ENCODE data around the gene LRMDA. TPM values are rescaled to one million over a fixed set of nuclear protein-coding genes. Genes with fewer than 3 reads are reported as not detected.

The LRMDA gene
- total and polyA plus RNA-seq, 10 of the 15 experiments (the other 5 are each of a cell fraction or from before 2014, with no cell fraction given) = 0.07 to 0.54 (median 0.29) TPM; not detected in 4

DNA sequence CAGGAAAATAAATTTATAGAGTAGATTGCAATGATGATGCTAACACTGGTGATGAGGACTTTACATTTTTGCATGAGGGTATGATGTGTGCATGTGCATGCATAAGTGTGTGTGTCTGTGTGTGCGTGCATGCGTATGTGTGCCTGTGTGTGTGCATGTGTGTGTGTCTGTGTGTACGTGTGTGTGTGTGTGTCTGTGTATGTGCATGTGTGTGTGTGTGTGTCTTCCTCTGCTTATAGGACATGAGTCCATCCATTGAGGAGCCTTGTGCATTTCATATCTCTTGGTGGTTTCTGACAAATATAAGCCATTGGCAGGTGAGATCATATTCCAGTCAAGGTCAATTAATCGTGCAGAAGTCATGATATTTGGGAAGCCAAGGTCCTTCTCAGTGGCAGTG lies 277.8 kb downstream of the LRMDA start:
- Histone ChIP-seq H3K27me3 (replicated peaks in 1 of 2; ENCODE audit: control insufficient read depth in 2 of 2, insufficient read depth in 2 of 2, low read length in 1 of 2) (no peaks in the 10 kb centered on the region; a peak in 2 of 4 replicates), H3K4me2 (ENCODE audit: control insufficient read depth, insufficient read depth) (no peak overlapping the region), H3K4me3 (no peak overlapping the region), H3K79me2 (ENCODE audit: control insufficient read depth, insufficient read depth, low read length) (no peaks in the 10 kb centered on the region), H2AFZ (ENCODE audit: control insufficient read depth, low read depth, low read length) (no peak overlapping the region), H3K27ac (ENCODE audit: control insufficient read depth, insufficient read depth) (no peak overlapping the region), H3K36me3 (ENCODE audit: control insufficient read depth in 2 of 2, insufficient read depth in 2 of 2, low read length in 1 of 2) (no peaks in the 10 kb centered on the region), H4K20me1 (ENCODE audit: control insufficient read depth, insufficient read depth) (no peaks in the 10 kb centered on the region), H3K9me3 (replicated peaks; ENCODE audit: control insufficient read depth, insufficient read depth, low read length) (no peaks in the 10 kb centered on the region), H3K4me1 (ENCODE audit: control insufficient read depth, insufficient read depth, low read length) (no peaks in the 10 kb centered on the region), H3K9ac (ENCODE audit: control insufficient read depth, insufficient read depth, low read length) (no peak overlapping the region)
- intact Hi-C loops (cut with micrococcal nuclease; ENCODE audit: unreplicated experiment) = no loop called here
- TF ChIP-seq SMC3 (IDR thresholded peaks at IDR 0.05; ENCODE audit: borderline replicate concordance, low read length) (no peak), NBN (IDR thresholded peaks at IDR 0.05) (no peak), ATF7 (IDR thresholded peaks at IDR 0.05; ENCODE audit: low read depth) (no peak), RBBP5 (conservative IDR thresholded peaks at IDR 0.05) (no peak), MYC (IDR thresholded peaks at IDR 0.05; ENCODE audit: insufficient read depth, insufficient read length, insufficient replicate concordance, low read length, severe bottlenecking) (no peak), CREB1 (IDR thresholded peaks at IDR 0.05; ENCODE audit: low read depth) (no peak), NR2C1 (IDR thresholded peaks at IDR 0.05) (no peak), IKZF2 (IDR thresholded peaks at IDR 0.05) (no peak), NR2C2 (IDR thresholded peaks at IDR 0.05; ENCODE audit: borderline replicate concordance, control insufficient read depth, insufficient read length, low read depth) (no peak), MTA2 (IDR thresholded peaks at IDR 0.05; ENCODE audit: low read depth) (no peak), ETV6 (conservative IDR thresholded peaks at IDR 0.05 in 1 of 2, IDR thresholded peaks at IDR 0.05 in 1 of 2; ENCODE audit: borderline replicate concordance in 1 of 2, low read depth in 1 of 2) (no peak), POLR2AphosphoS5 (IDR thresholded peaks at IDR 0.05; ENCODE audit: low read length) (no peak), TCF7 (IDR thresholded peaks at IDR 0.05; ENCODE audit: borderline replicate concordance) (no peak), TAF1 (IDR thresholded peaks at IDR 0.05; ENCODE audit: borderline replicate concordance, low read depth, low read length) (no peak)
- TF ChIP-seq, protein P1, sequence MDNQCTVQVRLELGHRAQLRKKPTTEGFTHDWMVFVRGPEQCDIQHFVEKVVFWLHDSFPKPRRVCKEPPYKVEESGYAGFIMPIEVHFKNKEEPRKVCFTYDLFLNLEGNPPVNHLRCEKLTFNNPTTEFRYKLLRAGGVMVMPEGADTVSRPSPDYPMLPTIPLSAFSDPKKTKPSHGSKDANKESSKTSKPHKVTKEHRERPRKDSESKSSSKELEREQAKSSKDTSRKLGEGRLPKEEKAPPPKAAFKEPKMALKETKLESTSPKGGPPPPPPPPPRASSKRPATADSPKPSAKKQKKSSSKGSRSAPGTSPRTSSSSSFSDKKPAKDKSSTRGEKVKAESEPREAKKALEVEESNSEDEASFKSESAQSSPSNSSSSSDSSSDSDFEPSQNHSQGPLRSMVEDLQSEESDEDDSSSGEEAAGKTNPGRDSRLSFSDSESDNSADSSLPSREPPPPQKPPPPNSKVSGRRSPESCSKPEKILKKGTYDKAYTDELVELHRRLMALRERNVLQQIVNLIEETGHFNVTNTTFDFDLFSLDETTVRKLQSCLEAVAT (IDR thresholded peaks at IDR 0.05) = no peak
- TF ChIP-seq, protein P2, sequence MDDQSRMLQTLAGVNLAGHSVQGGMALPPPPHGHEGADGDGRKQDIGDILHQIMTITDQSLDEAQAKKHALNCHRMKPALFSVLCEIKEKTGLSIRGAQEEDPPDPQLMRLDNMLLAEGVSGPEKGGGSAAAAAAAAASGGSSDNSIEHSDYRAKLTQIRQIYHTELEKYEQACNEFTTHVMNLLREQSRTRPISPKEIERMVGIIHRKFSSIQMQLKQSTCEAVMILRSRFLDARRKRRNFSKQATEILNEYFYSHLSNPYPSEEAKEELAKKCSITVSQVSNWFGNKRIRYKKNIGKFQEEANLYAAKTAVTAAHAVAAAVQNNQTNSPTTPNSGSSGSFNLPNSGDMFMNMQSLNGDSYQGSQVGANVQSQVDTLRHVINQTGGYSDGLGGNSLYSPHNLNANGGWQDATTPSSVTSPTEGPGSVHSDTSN (IDR thresholded peaks at IDR 0.05; ENCODE audit: insufficient replicate concordance, low read depth, low read length) = no peak
- TF ChIP-seq, protein P3, sequence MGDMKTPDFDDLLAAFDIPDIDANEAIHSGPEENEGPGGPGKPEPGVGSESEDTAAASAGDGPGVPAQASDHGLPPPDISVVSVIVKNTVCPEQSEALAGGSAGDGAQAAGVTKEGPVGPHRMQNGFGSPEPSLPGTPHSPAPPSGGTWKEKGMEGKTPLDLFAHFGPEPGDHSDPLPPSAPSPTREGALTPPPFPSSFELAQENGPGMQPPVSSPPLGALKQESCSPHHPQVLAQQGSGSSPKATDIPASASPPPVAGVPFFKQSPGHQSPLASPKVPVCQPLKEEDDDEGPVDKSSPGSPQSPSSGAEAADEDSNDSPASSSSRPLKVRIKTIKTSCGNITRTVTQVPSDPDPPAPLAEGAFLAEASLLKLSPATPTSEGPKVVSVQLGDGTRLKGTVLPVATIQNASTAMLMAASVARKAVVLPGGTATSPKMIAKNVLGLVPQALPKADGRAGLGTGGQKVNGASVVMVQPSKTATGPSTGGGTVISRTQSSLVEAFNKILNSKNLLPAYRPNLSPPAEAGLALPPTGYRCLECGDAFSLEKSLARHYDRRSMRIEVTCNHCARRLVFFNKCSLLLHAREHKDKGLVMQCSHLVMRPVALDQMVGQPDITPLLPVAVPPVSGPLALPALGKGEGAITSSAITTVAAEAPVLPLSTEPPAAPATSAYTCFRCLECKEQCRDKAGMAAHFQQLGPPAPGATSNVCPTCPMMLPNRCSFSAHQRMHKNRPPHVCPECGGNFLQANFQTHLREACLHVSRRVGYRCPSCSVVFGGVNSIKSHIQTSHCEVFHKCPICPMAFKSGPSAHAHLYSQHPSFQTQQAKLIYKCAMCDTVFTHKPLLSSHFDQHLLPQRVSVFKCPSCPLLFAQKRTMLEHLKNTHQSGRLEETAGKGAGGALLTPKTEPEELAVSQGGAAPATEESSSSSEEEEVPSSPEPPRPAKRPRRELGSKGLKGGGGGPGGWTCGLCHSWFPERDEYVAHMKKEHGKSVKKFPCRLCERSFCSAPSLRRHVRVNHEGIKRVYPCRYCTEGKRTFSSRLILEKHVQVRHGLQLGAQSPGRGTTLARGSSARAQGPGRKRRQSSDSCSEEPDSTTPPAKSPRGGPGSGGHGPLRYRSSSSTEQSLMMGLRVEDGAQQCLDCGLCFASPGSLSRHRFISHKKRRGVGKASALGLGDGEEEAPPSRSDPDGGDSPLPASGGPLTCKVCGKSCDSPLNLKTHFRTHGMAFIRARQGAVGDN (IDR thresholded peaks at IDR 0.05) = no peak
- BruUV-seq (replicated peaks) = no TSS peak
- ChIA-PET RAD21 (ENCODE audit: unreplicated experiment) (interaction anchor here (1.4 kb wide), 1 partner anchor 56 kb away, joined by 5 read pairs; no protein-coding TSS in a partner anchor), CTCF (no interaction called here), SMC1A (ENCODE audit: uncharacterized antibody, unreplicated experiment) (interaction anchor here (1.8 kb wide), 1 partner anchor 56 kb away, joined by 4 read pairs; no protein-coding TSS in a partner anchor), POLR2A (interaction anchor here (0.5 kb wide), 1 partner anchor 834 kb away, joined by 3 read pairs; no protein-coding TSS in a partner anchor)
- in situ Hi-C loops (cut with MboI) = no loop called here
- ATAC-seq (no peak), FAIRE-seq (no peak), DNase-seq (ENCODE audit: low read depth, low spot score) (no peak)
- 45% methylated on average over 4 of the region's 4 CpGs for WGBS (ENCODE audit: insufficient coverage, insufficient replicate concordance, low lambda C conversion rate, missing lambda C conversion rate)

Data from GM12878 (cell line).